Activated B cell treated with CpG ODN at 0.5 μM for 24 hours (primary cell): ENCODE data around the gene EBF4. TPM values are rescaled to one million over a fixed set of nuclear protein-coding genes. Genes with fewer than 3 reads are reported as not detected.
"Not testable (repeated sequence)": the region's sequence is repeated elsewhere in the genome, so short reads cannot be mapped to it uniquely, and the experiment has no call there.

Experiments
- ATAC-seq: fragments of 200-7000 bp; cut with Tn5 transposase; one replicate; pipeline ENCODE4 v1.10.0; 2021; ENCODE audit warnings: low read depth, mild to moderate bottlenecking, moderate library complexity
- CTCF ChIA-PET: fragments of 350-600 bp; sonication (Branson Sonifier 250); formaldehyde crosslinking; loops from one replicate; lab custom pipeline; 2021; ENCODE audit warnings: antibody characterized with exemption; lab: Charles Lee
- POLR2A ChIA-PET: fragments of 350-600 bp; sonication (Branson Sonifier 250); formaldehyde crosslinking; loops from one replicate; lab custom pipeline; 2021; ENCODE audit warnings: antibody characterized with exemption; lab: Charles Lee
- DNase-seq: peaks from one replicate; pipeline ENCODE4 v3.0.0; 2022
- H3K27ac Mint-ChIP-seq: one replicate; pipeline ENCODE4 v1.8.0; 2020; ENCODE audit warnings: mixed read lengths
- H3K27me3 Mint-ChIP-seq: one replicate; pipeline ENCODE4 v1.8.0; 2021; ENCODE audit warnings: mixed read lengths
- H3K36me3 Mint-ChIP-seq: one replicate; pipeline ENCODE4 v1.8.0; 2021; ENCODE audit warnings: low read depth, mixed read lengths
- H3K4me1 Mint-ChIP-seq: one replicate; pipeline ENCODE4 v1.8.0; 2021; ENCODE audit warnings: mixed read lengths
- H3K4me3 Mint-ChIP-seq: one replicate; pipeline ENCODE4 v1.8.0; 2020; ENCODE audit warnings: mild to moderate bottlenecking, mixed read lengths
- H3K9me3 Mint-ChIP-seq: one replicate; pipeline ENCODE4 v1.8.0; 2020; ENCODE audit warnings: mixed read lengths
- intact Hi-C: fragments of 100-400 bp; cut with micrococcal nuclease; formaldehyde crosslinking; loops from one replicate; pipeline ENCODE4 v1.15.1; 2024
- total RNA-seq: library from RNA; stranded (reverse); gene quantifications from 2 replicates; pipeline ENCODE4 v1.2.3, GENCODE V29; 2022
- TF ChIP-seq, protein P1 (sequence below): fragments of 200-600 bp; IDR thresholded peaks from one replicate; pipeline ENCODE4 v1.8.0; 2022; ENCODE audit warnings: antibody characterized with exemption, mild to moderate bottlenecking

EBF4 gene
- total RNA-seq, 1 donor from 2014 or later = 2.4 TPM

DNA sequence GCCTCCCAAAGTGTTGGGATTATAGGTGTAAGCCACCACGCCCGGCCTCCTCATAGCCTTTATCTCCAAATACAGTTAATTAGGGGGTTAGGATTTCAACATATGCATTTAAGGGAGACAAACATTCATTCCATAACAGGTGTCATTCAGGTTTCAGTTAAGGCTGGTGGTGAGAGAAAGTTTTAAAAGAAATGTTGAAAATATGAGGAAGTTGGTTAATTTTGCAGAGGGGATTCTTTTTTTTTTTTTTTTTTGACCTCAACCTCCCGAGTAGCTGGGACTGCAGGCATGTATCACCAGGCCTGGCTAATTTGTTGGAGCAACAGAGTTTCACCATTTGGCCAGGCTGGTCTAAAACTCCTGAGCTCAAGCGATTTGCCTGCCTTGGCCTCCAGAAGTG lies 12.5 kb upstream of the EBF4 start:
- Mint-ChIP-seq H3K4me1 (no peaks in the 10 kb centered on the region), H3K36me3 (no peaks in the 10 kb centered on the region), H3K9me3 (no peaks in the 10 kb centered on the region), H3K27me3 (peaks cover 18% of the 10 kb centered on the region), H3K4me3 (no peak overlapping the region), H3K27ac (no peak overlapping the region)
- intact Hi-C loops = no loop called here
- ATAC-seq = no peak
- ChIA-PET CTCF (no interaction called here), POLR2A (no interaction called here)
- DNase-seq = no peak
- TF ChIP-seq, protein P1, sequence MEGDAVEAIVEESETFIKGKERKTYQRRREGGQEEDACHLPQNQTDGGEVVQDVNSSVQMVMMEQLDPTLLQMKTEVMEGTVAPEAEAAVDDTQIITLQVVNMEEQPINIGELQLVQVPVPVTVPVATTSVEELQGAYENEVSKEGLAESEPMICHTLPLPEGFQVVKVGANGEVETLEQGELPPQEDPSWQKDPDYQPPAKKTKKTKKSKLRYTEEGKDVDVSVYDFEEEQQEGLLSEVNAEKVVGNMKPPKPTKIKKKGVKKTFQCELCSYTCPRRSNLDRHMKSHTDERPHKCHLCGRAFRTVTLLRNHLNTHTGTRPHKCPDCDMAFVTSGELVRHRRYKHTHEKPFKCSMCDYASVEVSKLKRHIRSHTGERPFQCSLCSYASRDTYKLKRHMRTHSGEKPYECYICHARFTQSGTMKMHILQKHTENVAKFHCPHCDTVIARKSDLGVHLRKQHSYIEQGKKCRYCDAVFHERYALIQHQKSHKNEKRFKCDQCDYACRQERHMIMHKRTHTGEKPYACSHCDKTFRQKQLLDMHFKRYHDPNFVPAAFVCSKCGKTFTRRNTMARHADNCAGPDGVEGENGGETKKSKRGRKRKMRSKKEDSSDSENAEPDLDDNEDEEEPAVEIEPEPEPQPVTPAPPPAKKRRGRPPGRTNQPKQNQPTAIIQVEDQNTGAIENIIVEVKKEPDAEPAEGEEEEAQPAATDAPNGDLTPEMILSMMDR = no peak

DNA sequence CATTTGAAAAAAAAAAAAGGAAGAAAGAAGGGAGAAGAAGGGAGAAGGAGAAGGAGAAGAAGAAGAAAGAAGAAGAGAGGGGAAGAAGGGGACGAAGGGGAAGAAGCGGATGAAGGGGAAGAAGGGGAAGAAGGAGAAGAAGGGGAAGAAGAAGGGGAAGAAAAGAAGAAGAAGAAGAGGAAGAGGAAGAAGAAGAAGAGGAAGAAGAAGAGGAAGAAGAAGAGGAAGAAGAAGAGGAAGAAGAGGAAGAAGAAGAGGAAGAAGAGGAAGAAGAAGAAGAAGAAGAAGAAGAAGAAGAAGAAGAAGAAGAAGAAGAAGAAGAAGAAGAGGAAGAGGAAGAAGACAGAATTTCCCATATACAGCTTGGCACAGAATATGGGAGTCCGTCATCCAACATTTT lies 10.5 kb upstream of the EBF4 start:
- DNase-seq, ATAC-seq, intact Hi-C loops, CTCF ChIA-PET, H3K4me1 Mint-ChIP-seq, H3K4me3 Mint-ChIP-seq, H3K36me3 Mint-ChIP-seq, H3K9me3 Mint-ChIP-seq: not testable (repeated sequence)
- peaks cover 20% of the 10 kb centered on the region for H3K27me3 Mint-ChIP-seq
- H3K27ac Mint-ChIP-seq = peak overlapping the region; percentile 24
- POLR2A ChIA-PET = interaction anchor here (0.6 kb wide), 1 partner anchor 17 kb away, joined by 5 read pairs; no protein-coding TSS in a partner anchor

DNA sequence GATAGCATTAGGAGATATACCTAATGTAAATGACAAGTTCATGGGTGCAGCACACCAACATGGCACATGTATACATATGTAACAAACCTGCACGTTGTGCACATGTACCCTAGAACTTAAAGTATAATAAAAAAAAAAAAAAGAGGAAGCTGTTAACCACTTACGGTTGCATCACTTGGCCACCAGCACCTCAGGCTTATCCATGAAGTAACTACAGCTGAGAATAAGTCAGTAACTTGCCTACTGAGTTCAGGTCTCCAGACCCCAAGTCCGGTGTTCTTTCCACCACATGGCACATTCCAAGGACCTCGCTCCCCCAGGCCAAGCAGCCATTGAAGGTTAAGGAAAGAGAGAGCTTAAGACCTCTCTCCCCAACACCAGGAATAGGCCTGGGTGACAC lies 7.8 kb upstream of the EBF4 start:
- H3K4me1 Mint-ChIP-seq, ATAC-seq, H3K36me3 Mint-ChIP-seq, H3K27ac Mint-ChIP-seq, H3K9me3 Mint-ChIP-seq, intact Hi-C loops, DNase-seq, H3K4me3 Mint-ChIP-seq: not testable (repeated sequence)
- H3K27me3 Mint-ChIP-seq = peaks cover 31% of the 10 kb centered on the region
- ChIA-PET CTCF (interaction anchor here (1.2 kb wide), 1 partner anchor 8 kb away, joined by 3 read pairs; no protein-coding TSS in a partner anchor), POLR2A (interaction anchor here (0.6 kb wide), 1 partner anchor 29 kb away, joined by 8 read pairs; no protein-coding TSS in a partner anchor)

DNA sequence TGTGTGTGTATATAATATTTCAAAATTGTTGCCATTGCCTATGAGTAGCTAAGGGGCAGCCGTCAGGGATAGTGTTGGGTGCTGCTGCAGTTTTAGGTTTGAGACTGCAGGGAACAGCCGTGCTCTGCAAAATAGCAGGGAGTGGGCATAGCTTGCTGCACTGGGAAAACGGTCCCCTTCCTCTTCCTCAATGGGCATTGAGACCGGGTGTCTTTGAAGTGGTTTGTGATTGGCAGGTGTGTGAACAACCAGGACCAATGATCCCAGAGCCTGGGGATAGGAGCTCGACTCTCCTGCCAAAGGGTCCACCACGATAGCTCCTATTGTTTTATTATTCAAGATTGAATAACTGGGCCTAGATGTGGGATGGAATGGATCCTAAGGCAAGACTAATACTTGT lies 5.1 kb upstream of the EBF4 start:
- H3K36me3 Mint-ChIP-seq = peaks cover 2% of the 10 kb centered on the region
- TF ChIP-seq, protein P1 = no peak
- no peak overlapping the region for H3K4me3 Mint-ChIP-seq
- intact Hi-C loops = no loop called here
- peaks cover 49% of the 10 kb centered on the region for H3K27me3 Mint-ChIP-seq
- no peak for ATAC-seq
- DNase-seq = no peak
- no peak overlapping the region for H3K27ac Mint-ChIP-seq
- no peaks in the 10 kb centered on the region for H3K9me3 Mint-ChIP-seq
- ChIA-PET CTCF (no interaction called here), POLR2A (no interaction called here)
- peaks cover 13% of the 10 kb centered on the region for H3K4me1 Mint-ChIP-seq

DNA sequence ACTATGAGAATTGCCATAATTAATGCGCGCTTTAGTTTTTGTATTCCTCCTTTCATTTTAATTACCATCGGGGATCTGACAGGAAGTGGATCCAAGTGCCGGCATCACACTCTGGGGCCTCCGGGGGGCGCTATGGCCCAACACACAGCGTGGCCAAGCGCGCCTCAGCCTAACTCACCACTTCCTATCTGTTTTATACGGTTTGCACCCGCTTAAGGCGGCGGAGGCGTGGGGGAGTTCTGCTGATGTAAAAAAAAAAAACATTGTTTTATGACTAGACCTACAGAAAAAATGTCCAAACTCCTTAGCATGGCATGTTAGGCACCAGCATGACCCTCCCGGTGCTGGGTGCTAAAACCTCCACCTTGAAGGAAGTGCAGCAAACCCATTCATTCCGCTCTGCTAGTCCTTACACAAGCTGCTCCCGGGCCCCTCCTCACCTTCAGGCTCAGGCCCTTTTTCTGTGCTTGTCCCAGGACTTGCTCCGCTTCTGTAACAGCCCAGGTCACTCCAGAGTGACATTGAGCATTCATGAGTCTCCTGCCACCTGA lies 4.5 kb upstream of the EBF4 start:
- peak; percentile 16 for ATAC-seq
- Mint-ChIP-seq H3K4me3 (no peak overlapping the region), H3K27ac (no peak overlapping the region), H3K36me3 (peaks cover 2% of the 10 kb centered on the region), H3K9me3 (no peaks in the 10 kb centered on the region), H3K4me1 (peaks cover 13% of the 10 kb centered on the region), H3K27me3 (peaks cover 46% of the 10 kb centered on the region)
- ChIA-PET CTCF (interaction anchor here (0.6 kb wide), 1 partner anchor 456 kb away, joined by 3 read pairs; no protein-coding TSS in a partner anchor), POLR2A (interaction anchor here (2.6 kb wide), 1 partner anchor 35 kb away, joined by 5 read pairs; the partner anchor contains the start of gene NOP56)
- TF ChIP-seq, protein P1 = no peak
- no peak for DNase-seq
- intact Hi-C loops = loop anchor here (1.0 kb wide), 1 partner anchor 55 kb away; no protein-coding TSS in a partner anchor

DNA sequence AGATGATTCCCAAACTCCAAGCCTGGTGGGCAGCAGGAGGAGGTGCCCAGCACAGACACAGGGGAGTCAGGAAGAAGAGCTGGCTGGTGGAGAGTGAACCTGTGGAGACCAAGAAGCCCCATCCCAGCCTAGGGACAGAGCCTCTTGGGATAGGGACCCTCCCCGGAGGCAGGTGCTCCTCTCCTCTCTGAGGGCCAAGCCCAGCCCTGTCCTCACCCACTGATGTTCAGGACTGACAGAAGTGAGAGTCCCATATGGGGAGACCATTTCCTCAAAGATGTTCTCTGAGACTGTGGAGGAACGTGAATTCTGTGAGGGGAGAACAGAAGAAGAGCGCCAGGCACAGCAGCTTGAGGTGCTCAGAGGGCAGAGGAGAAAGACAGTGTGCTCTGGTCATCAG lies 2.4 kb upstream of the EBF4 start:
- Mint-ChIP-seq H3K27me3 (peaks cover 59% of the 10 kb centered on the region), H3K27ac (no peak overlapping the region), H3K4me3 (no peak overlapping the region), H3K9me3 (no peaks in the 10 kb centered on the region), H3K36me3 (peaks cover 2% of the 10 kb centered on the region), H3K4me1 (peaks cover 13% of the 10 kb centered on the region)
- DNase-seq (no peak), ATAC-seq (no peak)
- intact Hi-C loops = loop anchor here (5.0 to 10.0 kb wide), 3 partner anchors 38 to 182 kb away; partner anchors contain the start of genes NOP56, PCED1A, PTPRA and VPS16
- TF ChIP-seq, protein P1 = no peak
- ChIA-PET CTCF (no interaction called here), POLR2A (interaction anchor here (2.6 kb wide), 1 partner anchor 37 kb away, joined by 5 read pairs; the partner anchor contains the start of gene NOP56)
